ENCODE data around the gene SVOPL.

DNA sequence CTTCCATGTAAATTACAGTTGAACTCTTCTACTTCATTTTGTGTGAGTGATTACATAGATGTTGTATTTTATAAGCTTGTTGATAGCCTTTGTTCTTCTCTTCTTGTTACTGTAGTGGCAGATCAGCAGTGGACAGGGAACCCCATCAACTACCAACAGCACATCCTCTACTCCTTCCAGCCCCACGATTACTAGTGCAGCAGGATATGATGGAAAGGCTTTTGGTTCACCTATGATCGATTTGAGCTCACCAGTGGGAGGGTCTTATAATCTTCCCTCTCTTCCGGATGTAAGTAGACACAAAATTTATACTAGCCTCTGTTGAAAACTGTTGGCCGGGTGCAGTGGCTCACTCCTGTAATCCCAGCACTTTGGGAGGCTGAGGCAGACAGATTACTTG is 130.4 kb downstream of the SVOPL start:
- no peak for TF ChIP-seq ZNF384 (IDR thresholded peaks at IDR 0.05)
- TF ChIP-seq FOXM1 (IDR thresholded peaks at IDR 0.05; ENCODE audit: borderline replicate concordance): no peak
- TF ChIP-seq SUZ12 (IDR thresholded peaks at IDR 0.05): no peak
- TF ChIP-seq ELF4 (IDR thresholded peaks at IDR 0.05): no peak
- TF ChIP-seq, protein P1, sequence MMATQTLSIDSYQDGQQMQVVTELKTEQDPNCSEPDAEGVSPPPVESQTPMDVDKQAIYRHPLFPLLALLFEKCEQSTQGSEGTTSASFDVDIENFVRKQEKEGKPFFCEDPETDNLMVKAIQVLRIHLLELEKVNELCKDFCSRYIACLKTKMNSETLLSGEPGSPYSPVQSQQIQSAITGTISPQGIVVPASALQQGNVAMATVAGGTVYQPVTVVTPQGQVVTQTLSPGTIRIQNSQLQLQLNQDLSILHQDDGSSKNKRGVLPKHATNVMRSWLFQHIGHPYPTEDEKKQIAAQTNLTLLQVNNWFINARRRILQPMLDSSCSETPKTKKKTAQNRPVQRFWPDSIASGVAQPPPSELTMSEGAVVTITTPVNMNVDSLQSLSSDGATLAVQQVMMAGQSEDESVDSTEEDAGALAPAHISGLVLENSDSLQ (IDR thresholded peaks at IDR 0.05): no peak
- TF ChIP-seq LEF1 (IDR thresholded peaks at IDR 0.05; ENCODE audit: borderline replicate concordance): no peak

Data from HEK293T (cell line).